Astrocyte (in vitro differentiated cells and primary cell): ENCODE data around the gene ZNF80. TPM values are rescaled to one million over a fixed set of nuclear protein-coding genes. Genes with fewer than 3 reads are reported as not detected.

ENCODE experiments used
- DNase-seq: peaks from one replicate; pipeline ENCODE4 v3.0.0-alpha.2; 2010; ENCODE audit warnings: low read depth
- FAIRE-seq: peaks from 2 replicates; lab custom pipeline; 2011; peaks lifted over from hg19 to GRCh38; lab: Jason Lieb, UNC
- H2AFZ ChIP-seq: 2 replicates; pipeline ENCODE4 v1.6.0; 2012; ENCODE audit warnings: low read depth, low read length, inconsistent platforms
- H3K27ac ChIP-seq: 2 replicates; pipeline ENCODE4 v1.5.1; 2011; ENCODE audit warnings: low read depth, low read length, inconsistent platforms
- H3K27me3 ChIP-seq: 2 replicates; pipeline ENCODE4 v1.6.0; 2011; ENCODE audit warnings: low read length, inconsistent platforms; ENCODE audit not compliant: insufficient read depth
- H3K36me3 ChIP-seq: 2 replicates; pipeline ENCODE4 v1.5.1; 2011; ENCODE audit warnings: low read length, inconsistent platforms; ENCODE audit not compliant: insufficient read depth
- H3K4me1 ChIP-seq: 2 replicates; pipeline ENCODE4 v1.5.1; 2011; ENCODE audit warnings: low read length, inconsistent platforms; ENCODE audit not compliant: insufficient read depth
- H3K4me2 ChIP-seq: 2 replicates; pipeline ENCODE4 v1.6.0; 2012; ENCODE audit warnings: low read length, inconsistent platforms
- H3K4me3 ChIP-seq: 2 replicates; pipeline ENCODE4 v1.5.1; 2011; ENCODE audit warnings: low read depth, mild to moderate bottlenecking, low read length, inconsistent platforms; ENCODE audit not compliant: insufficient read depth
- H3K79me2 ChIP-seq: 2 replicates; pipeline ENCODE4 v1.6.0; 2012; ENCODE audit warnings: mild to moderate bottlenecking, low read length, inconsistent platforms; ENCODE audit not compliant: insufficient read depth
- H3K9ac ChIP-seq: 2 replicates; pipeline ENCODE4 v1.6.0; 2012; ENCODE audit warnings: mild to moderate bottlenecking, low read length, inconsistent platforms
- H3K9me3 ChIP-seq: 2 replicates; pipeline ENCODE4 v1.5.1; 2012; ENCODE audit warnings: low read depth, mild to moderate bottlenecking, low read length, inconsistent platforms; ENCODE audit not compliant: insufficient read depth
- H4K20me1 ChIP-seq: 2 replicates; pipeline ENCODE4 v1.6.0; 2012; ENCODE audit warnings: low read length, inconsistent platforms; ENCODE audit not compliant: insufficient read depth
- H3K27ac Mint-ChIP-seq: one replicate; pipeline ENCODE4 v1.8.0; 2021; ENCODE audit warnings: mild to moderate bottlenecking, mixed read lengths; ENCODE audit not compliant: unreplicated experiment
- H3K27me3 Mint-ChIP-seq: one replicate; pipeline ENCODE4 v1.8.0; 2021; ENCODE audit warnings: low read depth, mixed read lengths; ENCODE audit not compliant: unreplicated experiment
- H3K36me3 Mint-ChIP-seq: one replicate; pipeline ENCODE4 v1.8.0; 2021; ENCODE audit warnings: low read depth, mixed read lengths; ENCODE audit not compliant: unreplicated experiment
- H3K4me1 Mint-ChIP-seq: one replicate; pipeline ENCODE4 v1.8.0; 2021; ENCODE audit warnings: low read depth, mixed read lengths; ENCODE audit not compliant: unreplicated experiment
- H3K4me3 Mint-ChIP-seq: one replicate; pipeline ENCODE4 v1.8.0; 2021; ENCODE audit warnings: mild to moderate bottlenecking, moderate library complexity, mixed read lengths; ENCODE audit not compliant: unreplicated experiment
- H3K9me3 Mint-ChIP-seq: one replicate; pipeline ENCODE4 v1.8.0; 2021; ENCODE audit warnings: mild to moderate bottlenecking, mixed read lengths; ENCODE audit not compliant: unreplicated experiment
- CTCF ChIP-seq: IDR thresholded peaks from 2 replicates; pipeline ENCODE4 v1.5.1; 2011; ENCODE audit warnings: low read depth, mild to moderate bottlenecking, inconsistent platforms, low read length, moderate library complexity; ENCODE audit not compliant: insufficient read depth
- EZH2 ChIP-seq: IDR thresholded peaks from 2 replicates; pipeline ENCODE4 v1.6.1; 2012; ENCODE audit warnings: mild to moderate bottlenecking, low read length, inconsistent platforms; ENCODE audit not compliant: insufficient read depth
- total RNA-seq: library from RNA; stranded (reverse); gene quantifications from 2 replicates; pipeline ENCODE4 v1.2.1, GENCODE V29; 2021

Gene ZNF80
- total RNA-seq, 1 donor from 2014 or later: not detected

- Mint-ChIP-seq H3K27me3 (peaks cover 3% of the 10 kb centered on the region), H3K27ac (no peak overlapping the region), H3K9me3 (no peaks in the 10 kb centered on the region), H3K36me3 (no peaks in the 10 kb centered on the region), H3K4me1 (peaks cover 3% of the 10 kb centered on the region), H3K4me3 (no peak overlapping the region)
- H3K9me3 ChIP-seq: no peaks in the 10 kb centered on the region
- H4K20me1 ChIP-seq: no peaks in the 10 kb centered on the region
- peak overlapping the region; percentile 43 for H3K4me3 ChIP-seq
- TF ChIP-seq CTCF: no peak
- no peak for TF ChIP-seq EZH2
- H3K36me3 ChIP-seq: no peaks in the 10 kb centered on the region
- H3K79me2 ChIP-seq: no peaks in the 10 kb centered on the region
- no peaks in the 10 kb centered on the region for H3K27me3 ChIP-seq
- peak overlapping the region; percentile 72 for H3K27ac ChIP-seq
- peak overlapping the region; percentile 85 for H3K4me2 ChIP-seq
- peak; percentile 76 for FAIRE-seq
- H2AFZ ChIP-seq: no peak overlapping the region
- DNase-seq: peak; percentile 56
- H3K4me1 ChIP-seq: peaks cover 53% of the 10 kb centered on the region
- H3K9ac ChIP-seq: peak overlapping the region; percentile 73
These were observed 24.1 kb downstream of the ZNF80 start for GRCh38 chr3:114213292-114213626.

GRCh38 chr3:114212646-114213045 is 24.7 kb downstream of the ZNF80 start:
- no peak overlapping the region for H3K27ac Mint-ChIP-seq
- H3K4me3 ChIP-seq: no peak overlapping the region
- H3K4me1 Mint-ChIP-seq: peaks cover 3% of the 10 kb centered on the region
- no peaks in the 10 kb centered on the region for H4K20me1 ChIP-seq
- no peak overlapping the region for H3K9ac ChIP-seq
- H3K27ac ChIP-seq: no peak overlapping the region
- H3K79me2 ChIP-seq: no peaks in the 10 kb centered on the region
- H2AFZ ChIP-seq: no peak overlapping the region
- H3K36me3 Mint-ChIP-seq: no peaks in the 10 kb centered on the region
- H3K27me3 ChIP-seq: no peaks in the 10 kb centered on the region
- no peaks in the 10 kb centered on the region for H3K9me3 ChIP-seq
- no peak for FAIRE-seq
- TF ChIP-seq CTCF: no peak
- no peaks in the 10 kb centered on the region for H3K36me3 ChIP-seq
- H3K27me3 Mint-ChIP-seq: peaks cover 3% of the 10 kb centered on the region
- no peak overlapping the region for H3K4me3 Mint-ChIP-seq
- H3K9me3 Mint-ChIP-seq: no peaks in the 10 kb centered on the region
- DNase-seq: no peak
- H3K4me1 ChIP-seq: peaks cover 47% of the 10 kb centered on the region
- peak overlapping the region; percentile 85 for H3K4me2 ChIP-seq

- Mint-ChIP-seq H3K36me3 (no peaks in the 10 kb centered on the region), H3K27ac (no peak overlapping the region), H3K4me1 (no peaks in the 10 kb centered on the region), H3K27me3 (no peaks in the 10 kb centered on the region), H3K9me3 (no peaks in the 10 kb centered on the region), H3K4me3 (no peak overlapping the region)
- H2AFZ ChIP-seq: no peak overlapping the region
- no peaks in the 10 kb centered on the region for H3K36me3 ChIP-seq
- H3K4me2 ChIP-seq: no peak overlapping the region
- no peaks in the 10 kb centered on the region for H3K27me3 ChIP-seq
- H3K4me1 ChIP-seq: peaks cover 1% of the 10 kb centered on the region
- FAIRE-seq (no peak), DNase-seq (no peak)
- H3K79me2 ChIP-seq: no peaks in the 10 kb centered on the region
- TF ChIP-seq CTCF: no peak
- no peak for TF ChIP-seq EZH2
- H3K4me3 ChIP-seq: no peak overlapping the region
- no peaks in the 10 kb centered on the region for H3K9me3 ChIP-seq
- no peaks in the 10 kb centered on the region for H4K20me1 ChIP-seq
- no peak overlapping the region for H3K27ac ChIP-seq
- no peak overlapping the region for H3K9ac ChIP-seq
These were observed 29.6 kb downstream of the ZNF80 start for GRCh38 chr3:114207768-114208167.
